AG08395 (cell line): ENCODE results near the gene SPARCL1.
"Not testable (repeated sequence)": the region's sequence is repeated elsewhere in the genome, so short reads cannot be mapped to it uniquely, and the experiment has no call there.

Experiments
- DNase-seq: peaks from one replicate; pipeline ENCODE4 v3.0.0; 2012; ENCODE audit warnings: mixed read lengths, low spot score

The SPARCL1 gene

GRCh38 chr4:87499403-87500091 lies 29.6 kb downstream of the SPARCL1 start:
- DNase-seq: no peak

- peak; percentile 58 for DNase-seq
Measured at GRCh38 chr4:87498446-87498900, 30.7 kb downstream of the SPARCL1 start.

DNA sequence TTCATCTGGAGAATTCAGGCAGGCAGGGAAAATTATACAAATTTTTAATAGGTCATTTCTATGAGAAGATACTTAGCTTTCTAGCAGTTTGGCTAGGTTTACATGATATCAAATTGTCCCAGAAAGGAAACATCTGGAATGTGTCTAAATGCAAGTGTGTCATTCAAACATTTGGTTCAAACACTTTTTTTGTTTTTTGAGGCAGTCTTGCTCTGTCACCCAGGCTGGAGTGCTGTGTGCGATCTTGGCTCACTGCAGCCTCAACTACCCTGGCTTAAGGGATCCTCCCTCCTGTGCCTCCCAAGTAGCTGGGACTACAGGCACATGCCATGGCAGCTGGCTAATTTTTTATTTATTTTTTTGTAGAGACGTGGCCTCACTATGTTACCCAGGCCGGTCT lies 31.6 kb downstream of the SPARCL1 start:
- no peak for DNase-seq

GRCh38 chr4:87497159-87497558 lies 32.0 kb downstream of the SPARCL1 start:
- no peak for DNase-seq

DNA sequence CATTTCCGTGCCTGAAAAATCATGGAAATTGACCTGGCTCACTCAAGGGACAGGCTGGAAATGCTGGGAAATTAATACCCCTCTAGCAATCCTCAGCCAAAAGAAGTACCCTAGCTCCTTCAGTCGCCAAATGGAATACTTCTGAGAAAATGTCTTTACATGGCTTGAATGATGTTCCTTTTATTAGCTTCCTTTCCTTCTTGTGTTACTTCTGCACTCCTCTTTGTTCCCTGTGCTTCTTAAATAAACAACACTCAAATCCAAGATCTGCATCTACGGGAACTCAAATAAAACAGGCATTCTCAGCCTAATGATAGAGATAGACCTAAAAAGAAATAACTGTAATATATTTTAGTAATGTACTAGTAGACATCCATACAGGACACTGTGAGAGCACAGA lies 36.1 kb downstream of the SPARCL1 start:
- no peak for DNase-seq

- DNase-seq: not testable (repeated sequence)
Measured at GRCh38 chr4:87491851-87492250, 37.3 kb downstream of the SPARCL1 start.

GRCh38 chr4:87491436-87491835 lies 37.7 kb downstream of the SPARCL1 start:
- no peak for DNase-seq

GRCh38 chr4:87490664-87491369 lies 38.4 kb downstream of the SPARCL1 start:
- no peak for DNase-seq

GRCh38 chr4:87489678-87490077 lies 39.5 kb downstream of the SPARCL1 start:
- peak; percentile 38 for DNase-seq

DNA sequence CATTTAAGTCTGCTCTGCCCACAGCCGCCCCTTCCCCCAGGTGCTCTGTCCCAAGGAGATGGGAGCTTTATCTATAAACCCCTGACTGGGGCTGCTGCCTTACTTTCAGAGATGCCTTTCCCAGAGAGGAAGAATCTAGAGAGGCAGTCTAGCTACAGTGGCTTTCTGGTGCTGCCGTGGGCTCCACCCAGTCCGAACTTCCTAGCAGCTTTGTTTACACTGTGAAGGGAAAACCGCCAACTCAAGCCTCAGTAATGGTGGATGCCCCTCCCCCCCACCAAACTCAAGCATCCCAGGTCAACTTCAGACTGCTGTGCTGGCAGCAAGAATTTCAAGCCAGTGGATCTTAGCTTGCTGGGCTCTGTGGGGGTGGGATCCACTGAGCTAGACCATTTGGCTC lies 40.5 kb downstream of the SPARCL1 start:
- not testable (repeated sequence) for DNase-seq

DNA sequence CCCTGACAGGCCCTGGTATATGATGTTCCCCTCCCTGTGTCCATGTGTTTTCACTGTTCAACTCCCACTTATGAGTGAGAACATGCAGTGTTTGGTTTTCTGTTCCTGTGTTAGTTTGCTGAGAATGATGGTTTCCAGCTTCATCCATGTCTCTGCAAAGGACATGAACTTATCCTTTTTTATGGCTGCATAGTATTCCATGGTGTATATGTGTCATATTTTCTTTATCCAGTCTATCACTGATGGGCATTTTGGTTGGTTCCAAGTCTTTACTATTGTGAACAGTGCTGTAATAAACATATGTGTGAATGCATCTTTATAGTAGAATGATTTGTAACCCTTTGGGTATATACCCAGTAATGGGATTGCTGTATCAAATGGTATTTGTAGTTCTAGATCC lies 45.9 kb downstream of the SPARCL1 start:
- DNase-seq: not testable (repeated sequence)

DNA sequence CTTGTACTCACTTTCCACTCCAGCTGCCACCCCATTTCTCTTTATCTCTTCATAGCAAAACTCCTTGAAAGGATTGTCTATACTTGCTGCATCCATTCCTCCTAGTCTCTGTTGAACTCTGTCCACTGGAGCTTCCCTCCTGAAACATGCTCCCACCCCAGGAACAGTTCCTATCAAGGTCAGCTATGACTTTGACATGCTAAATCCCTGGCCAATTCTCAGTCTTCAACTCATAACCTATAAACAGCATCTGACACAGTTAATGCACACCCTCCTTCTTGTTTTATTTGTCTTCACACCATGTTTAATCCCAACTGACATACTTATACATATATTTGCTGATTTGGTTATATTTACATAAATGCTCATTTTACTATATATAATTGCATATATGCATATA lies 47.8 kb downstream of the SPARCL1 start:
- DNase-seq: no peak

GRCh38 chr4:87478732-87479250 lies 50.4 kb downstream of the SPARCL1 start:
- DNase-seq: no peak

GRCh38 chr4:87476934-87477333 lies 52.2 kb downstream of the SPARCL1 start:
- DNase-seq: no peak

DNA sequence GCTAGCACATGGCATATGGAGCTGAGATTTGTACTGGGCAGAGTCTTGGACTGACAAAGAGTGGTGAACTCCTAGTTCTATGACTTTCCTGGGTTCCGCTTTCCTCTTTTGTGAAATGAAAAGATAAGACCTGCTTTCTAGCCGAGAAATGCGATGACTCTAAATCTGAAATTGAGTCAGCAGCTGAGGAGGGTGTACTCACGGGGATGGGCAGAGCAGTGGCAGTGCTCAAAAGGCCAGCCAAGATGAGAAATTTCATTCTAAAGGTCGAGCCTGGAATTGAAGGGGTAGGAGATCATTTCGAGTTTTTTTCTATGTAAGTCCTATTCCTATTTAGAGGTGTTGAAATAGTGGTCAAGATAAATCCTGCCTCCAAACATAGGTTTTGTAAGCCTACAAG lies 59.8 kb downstream of the SPARCL1 start:
- no peak for DNase-seq

DNA sequence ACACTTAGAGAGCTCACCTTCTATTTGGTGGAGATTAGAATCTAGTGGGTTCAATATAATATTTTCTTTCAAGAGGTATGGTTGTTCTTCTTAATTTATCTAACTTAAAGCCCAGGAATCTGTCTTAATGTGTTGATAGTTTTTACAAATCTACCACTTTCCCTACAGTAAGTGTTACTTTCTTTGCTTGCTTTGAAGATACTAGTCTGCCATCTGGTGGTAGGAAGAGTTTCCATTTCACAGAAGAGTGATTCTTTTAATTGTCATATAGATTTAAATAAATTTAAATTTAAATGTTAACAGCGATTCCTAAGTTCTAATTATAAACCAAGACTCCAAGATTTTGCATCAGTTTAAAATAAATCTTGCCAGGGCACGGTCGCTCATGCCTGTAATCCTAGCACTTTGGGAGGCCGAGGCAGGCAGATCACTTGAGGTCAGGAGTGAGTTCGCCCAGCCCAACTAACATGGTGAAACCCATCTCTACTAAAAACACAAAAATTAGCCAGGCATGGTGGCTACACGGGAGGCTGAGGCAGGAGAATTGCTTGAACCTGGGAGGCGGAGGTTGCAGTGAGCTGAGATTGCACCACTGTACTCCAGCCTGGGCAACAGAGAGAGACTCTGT lies 63.3 kb downstream of the SPARCL1 start:
- peak; percentile 56 for DNase-seq

GRCh38 chr4:87462102-87462501 lies 67.1 kb downstream of the SPARCL1 start:
- DNase-seq: no peak

GRCh38 chr4:87461281-87461700 lies 67.9 kb downstream of the SPARCL1 start:
- DNase-seq: no peak

DNA sequence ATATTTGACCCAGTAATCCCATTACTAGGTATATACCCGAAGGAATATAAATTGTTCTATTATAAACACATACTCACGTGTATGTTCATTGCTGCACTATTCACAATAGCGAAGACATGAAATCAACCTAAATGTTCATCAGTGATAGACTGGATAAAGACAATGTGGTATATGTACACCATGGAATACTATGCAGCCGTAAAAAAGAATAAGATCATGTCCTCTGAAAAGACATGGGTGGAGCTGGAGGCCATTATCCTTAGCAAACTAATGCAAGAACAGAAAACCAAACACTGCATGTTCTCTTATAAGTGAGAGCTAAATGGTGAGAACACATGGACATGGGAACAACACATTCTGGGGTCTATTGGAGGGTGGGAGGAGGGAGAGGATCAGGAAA lies 70.3 kb downstream of the SPARCL1 start:
- DNase-seq: no peak

DNA sequence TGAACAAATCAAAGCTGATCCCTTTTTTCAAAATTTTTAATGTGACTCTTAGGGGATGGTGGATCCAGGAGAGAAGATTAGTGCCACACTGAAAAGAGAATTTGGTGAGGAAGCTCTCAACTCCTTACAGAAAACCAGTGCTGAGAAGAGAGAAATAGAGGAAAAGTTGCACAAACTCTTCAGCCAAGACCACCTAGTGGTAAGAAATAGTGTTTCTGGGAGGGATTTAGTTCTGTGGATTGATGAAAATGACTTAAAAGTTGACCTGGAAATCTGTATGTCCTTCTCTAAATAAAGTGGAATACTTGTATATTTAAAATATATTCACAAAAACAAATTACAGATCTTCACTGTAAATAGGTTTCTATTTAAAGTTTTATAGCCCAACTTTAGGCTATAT lies 77.6 kb downstream of the SPARCL1 start:
- DNase-seq: no peak

DNA sequence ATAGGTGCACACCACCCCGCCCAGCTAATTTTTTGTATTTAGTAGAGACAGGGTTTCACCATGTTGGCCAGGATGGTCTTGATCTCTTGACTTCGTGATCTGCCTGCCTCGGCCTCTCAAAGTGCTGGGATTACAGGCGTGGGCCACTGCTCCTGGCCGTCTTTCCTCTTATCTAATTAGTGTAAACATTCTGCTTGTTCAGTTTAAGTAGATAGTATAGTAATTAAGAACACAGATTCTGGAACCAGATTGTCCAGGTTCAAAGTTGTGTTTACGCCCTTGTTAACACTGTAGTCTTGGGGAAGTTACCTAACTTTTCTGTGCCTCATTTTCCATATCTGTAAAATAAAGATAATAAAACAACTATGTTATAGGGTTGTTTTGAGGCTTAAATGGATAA lies 82.8 kb downstream of the SPARCL1 start:
- not testable (repeated sequence) for DNase-seq

DNA sequence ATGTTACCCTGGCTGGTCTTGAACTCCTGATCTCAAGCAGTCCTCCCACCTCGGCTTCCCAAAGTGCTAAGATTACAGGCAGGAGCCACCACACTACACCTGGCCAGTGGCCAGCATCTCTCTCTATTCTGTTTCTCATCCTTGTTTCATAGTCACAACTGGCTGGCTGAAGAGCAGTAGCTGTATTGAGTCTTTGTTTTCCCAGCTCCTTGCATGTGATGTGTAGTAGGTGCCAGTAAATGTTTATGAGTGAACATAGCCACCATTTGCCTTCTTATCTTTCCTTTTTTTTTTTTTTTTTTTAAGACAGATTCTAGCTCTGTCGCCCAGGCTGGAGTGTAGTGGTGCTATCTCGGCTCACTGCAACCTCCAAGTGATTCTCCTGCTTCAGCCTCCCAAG lies 83.2 kb downstream of the SPARCL1 start:
- no peak for DNase-seq

DNA sequence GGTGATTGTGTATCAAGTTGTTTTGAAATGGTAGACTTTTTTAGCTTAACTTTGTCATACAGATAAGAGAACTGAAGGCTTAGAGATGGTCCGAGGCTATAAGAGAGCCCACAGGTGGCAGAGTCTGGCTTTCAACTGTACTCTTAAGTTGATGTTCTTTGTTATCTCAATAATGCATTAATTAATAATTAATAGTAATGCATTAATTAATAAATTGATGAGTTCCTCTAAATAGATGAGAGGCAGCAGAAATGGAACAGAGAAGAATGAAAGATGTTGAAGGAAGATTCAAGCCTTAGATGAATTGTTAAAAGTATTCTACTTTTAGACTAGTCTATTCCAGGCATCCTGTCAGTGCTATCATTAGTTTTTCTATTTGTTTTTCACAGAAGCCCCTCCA lies 84.4 kb downstream of the SPARCL1 start:
- DNase-seq: no peak
